ENCODE results near the gene LCLAT1.

The LCLAT1 gene

DNA sequence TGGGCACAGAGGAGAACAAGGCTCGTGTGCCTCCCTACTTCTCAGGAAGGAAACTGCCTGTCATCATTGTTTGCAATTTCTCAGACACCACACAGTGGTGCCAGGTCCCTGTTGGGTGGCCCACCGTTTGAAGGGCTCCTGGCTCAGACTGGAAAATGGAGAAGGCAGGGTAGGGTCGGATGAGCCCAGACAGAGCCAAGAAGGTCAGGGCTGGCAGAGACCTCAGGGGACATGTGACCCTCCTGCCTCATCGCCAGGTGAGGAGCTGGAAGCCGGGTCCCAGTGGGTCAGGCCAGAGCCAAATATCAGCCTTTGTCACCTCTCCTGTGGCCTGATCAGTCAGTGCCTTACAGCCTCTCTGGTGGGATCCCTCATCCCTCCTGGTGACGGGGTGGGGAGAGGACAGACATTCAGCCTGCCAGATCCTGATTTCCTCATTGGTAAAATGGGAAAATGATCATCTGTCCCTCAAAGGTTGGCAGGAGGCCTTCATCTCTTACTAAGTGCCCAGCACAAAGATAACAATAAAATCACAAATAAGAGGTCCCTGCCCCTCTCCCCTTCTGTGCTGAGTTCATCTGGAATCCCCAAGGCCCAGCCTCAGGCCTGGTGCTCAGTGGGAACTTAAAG, 242.6 kb downstream of the LCLAT1 start:
- Histone ChIP-seq H3K27me3 (ENCODE audit: control insufficient read depth, insufficient read depth, low read length) (no peaks in the 10 kb centered on the region), H3K4me3 (ENCODE audit: low read length) (no peak overlapping the region), H3K9me3 (ENCODE audit: control insufficient read depth, insufficient read depth, low read length) (no peaks in the 10 kb centered on the region), H3K36me3 (ENCODE audit: control insufficient read depth, insufficient read depth, low read length) (no peaks in the 10 kb centered on the region), H3K27ac (ENCODE audit: low read length) (no peak overlapping the region), H3K4me1 (ENCODE audit: control insufficient read depth, insufficient read depth, low read length) (no peaks in the 10 kb centered on the region)
- no peak for DNase-seq (ENCODE audit: low read depth, low spot score)
- no CpG with 5 or more reads among the region's 6 CpGs for WGBS (ENCODE audit: insufficient coverage, insufficient read length)

DNA sequence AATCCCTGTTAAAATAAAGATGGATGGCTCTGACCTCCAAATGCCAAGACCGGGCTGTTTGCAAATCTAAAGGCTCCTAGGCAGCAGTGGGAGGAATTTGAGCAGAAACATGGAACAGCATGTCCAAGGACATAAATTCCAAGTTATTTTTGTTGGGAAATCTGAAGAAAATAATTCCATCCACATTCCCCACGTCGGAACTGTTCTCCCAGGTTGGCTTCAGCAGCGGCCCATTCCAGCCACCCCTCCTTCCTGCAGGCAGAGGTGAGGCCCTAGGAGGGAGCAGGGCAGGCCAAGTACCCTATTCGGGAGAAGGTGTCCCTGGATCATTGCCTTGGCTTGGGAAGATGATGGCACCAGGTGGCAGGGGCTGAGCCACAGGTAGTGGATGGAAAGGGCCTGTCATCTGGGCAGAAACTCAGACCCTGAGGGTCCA, 243.1 kb downstream of the LCLAT1 start:
- DNase-seq (ENCODE audit: low read depth, low spot score): no peak
- no peak overlapping the region for H3K4me3 ChIP-seq (ENCODE audit: low read length)
- no peaks in the 10 kb centered on the region for H3K4me1 ChIP-seq (ENCODE audit: control insufficient read depth, insufficient read depth, low read length)
- no peak overlapping the region for H3K27ac ChIP-seq (ENCODE audit: low read length)
- H3K36me3 ChIP-seq (ENCODE audit: control insufficient read depth, insufficient read depth, low read length): no peaks in the 10 kb centered on the region
- H3K9me3 ChIP-seq (ENCODE audit: control insufficient read depth, insufficient read depth, low read length): no peaks in the 10 kb centered on the region
- WGBS (ENCODE audit: insufficient coverage, insufficient read length): no CpG with 5 or more reads among the region's 5 CpGs
- no peaks in the 10 kb centered on the region for H3K27me3 ChIP-seq (ENCODE audit: control insufficient read depth, insufficient read depth, low read length)

DNA sequence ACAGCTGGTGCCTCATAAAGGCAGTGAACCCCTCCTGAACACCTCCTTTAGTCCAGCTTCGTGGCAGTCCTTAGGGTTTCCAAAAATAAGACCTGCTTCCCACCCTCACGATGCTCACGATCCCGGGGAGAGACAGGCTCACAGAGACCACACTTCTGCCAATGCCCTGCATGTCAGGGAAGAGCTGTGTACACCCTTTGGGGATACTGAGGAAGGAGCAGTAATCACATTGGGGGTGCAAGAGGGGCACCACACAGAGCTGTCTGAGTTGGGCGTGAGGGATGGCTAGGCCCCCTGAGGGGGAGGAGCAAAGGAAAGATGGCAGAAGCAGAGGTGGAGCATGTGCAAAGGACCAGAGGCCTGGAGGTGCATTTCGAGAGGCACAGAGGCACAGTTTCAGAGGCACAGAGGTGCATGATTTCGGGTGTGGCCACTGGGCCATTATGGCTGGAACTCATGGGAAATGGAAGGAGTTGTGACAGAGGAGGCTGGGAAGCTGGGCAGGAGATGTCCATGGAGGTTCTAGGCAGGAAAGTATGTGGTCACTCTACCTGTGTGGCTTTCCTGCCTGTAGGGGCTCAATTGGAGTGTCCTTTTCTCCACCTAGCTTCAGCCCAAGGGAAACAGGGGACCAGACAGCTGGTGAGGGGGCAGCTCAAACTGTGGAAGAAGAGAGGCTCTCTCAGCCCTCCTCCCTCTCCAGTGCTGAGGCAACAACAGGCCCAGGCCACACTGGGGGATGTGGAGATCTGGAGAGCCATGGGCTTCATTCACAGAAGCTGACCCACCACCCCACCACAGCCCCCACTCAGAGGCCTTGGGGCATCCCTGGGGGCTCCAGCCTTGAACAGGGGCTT, 244.3 kb downstream of the LCLAT1 start:
- Histone ChIP-seq H3K9me3 (ENCODE audit: control insufficient read depth, insufficient read depth, low read length) (no peaks in the 10 kb centered on the region), H3K27ac (ENCODE audit: low read length) (no peak overlapping the region), H3K27me3 (ENCODE audit: control insufficient read depth, insufficient read depth, low read length) (no peaks in the 10 kb centered on the region), H3K4me3 (ENCODE audit: low read length) (no peak overlapping the region), H3K4me1 (ENCODE audit: control insufficient read depth, insufficient read depth, low read length) (no peaks in the 10 kb centered on the region), H3K36me3 (ENCODE audit: control insufficient read depth, insufficient read depth, low read length) (no peaks in the 10 kb centered on the region)
- DNase-seq (ENCODE audit: low read depth, low spot score): no peak
- no CpG with 5 or more reads among the region's 7 CpGs for WGBS (ENCODE audit: insufficient coverage, insufficient read length)

DNA sequence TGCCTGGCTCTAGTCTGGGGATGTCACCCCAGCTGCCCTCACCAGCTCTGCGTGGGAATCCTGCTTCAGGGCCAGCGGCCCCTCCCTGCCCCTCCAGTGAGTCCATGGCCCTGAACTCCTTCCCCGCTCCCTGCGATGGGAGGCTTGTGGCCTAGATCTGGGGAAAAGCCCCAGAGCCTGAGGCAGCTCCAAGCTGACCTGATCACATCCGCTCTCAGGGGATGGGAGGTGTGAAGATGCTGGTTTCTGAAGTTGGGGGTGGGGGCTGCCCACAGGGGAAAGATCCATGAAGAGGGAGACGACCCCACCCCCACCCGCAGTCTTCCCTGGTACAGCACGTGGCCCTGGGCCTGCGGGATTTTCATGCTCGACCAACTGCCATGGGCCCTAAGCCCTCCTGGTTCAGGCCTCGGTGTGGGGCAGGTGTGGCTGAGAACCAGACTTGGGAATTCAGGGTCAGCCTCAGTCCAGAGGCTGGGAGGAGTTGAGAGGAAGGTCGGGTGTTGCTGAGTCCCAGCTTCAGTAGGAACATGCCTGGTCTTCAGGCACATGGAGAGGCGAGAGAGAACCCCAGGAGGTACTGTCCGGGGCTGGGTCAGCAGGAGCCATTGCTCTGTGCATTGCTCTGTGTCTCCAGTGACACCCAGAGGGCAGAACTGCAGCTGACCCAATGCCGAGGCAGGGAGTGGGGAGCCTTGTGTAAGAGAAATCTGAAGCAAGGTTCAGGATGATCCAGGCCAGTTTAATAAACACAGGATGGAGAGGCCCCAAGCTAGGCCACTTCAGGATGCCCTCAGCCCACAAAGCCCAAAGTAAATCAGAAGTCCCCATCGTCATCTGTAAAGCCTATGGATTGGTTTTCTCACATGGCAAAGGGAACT, 245.1 kb downstream of the LCLAT1 start:
- no CpG with 5 or more reads among the region's 16 CpGs for WGBS (ENCODE audit: insufficient coverage, insufficient read length)

DNA sequence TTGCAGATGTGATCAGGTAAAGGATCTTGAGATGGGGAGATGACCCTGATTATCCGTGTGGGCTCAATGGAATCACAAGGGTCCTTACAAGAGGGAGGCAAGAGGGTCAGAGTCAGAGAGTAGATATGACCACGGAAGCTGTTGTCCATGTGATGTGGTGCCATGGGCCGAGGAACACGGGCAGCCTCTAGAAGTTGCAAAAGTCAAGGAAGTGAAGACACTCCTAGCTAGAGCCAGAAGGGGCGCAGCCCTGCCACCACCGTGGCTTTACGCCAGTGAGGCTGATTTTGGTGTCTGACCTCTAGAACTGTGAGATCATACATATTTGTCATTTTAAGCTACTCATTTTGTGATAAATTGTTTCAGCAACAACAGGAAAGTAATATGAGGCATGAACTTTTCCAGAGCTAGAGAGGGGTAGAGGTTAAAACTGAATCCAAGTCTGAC, 245.8 kb downstream of the LCLAT1 start:
- Histone ChIP-seq H3K27ac (ENCODE audit: low read length) (no peak overlapping the region), H3K4me1 (ENCODE audit: control insufficient read depth, insufficient read depth, low read length) (no peaks in the 10 kb centered on the region), H3K9me3 (ENCODE audit: control insufficient read depth, insufficient read depth, low read length) (no peaks in the 10 kb centered on the region), H3K36me3 (ENCODE audit: control insufficient read depth, insufficient read depth, low read length) (no peaks in the 10 kb centered on the region), H3K27me3 (ENCODE audit: control insufficient read depth, insufficient read depth, low read length) (no peaks in the 10 kb centered on the region), H3K4me3 (ENCODE audit: low read length) (no peak overlapping the region)
- WGBS (ENCODE audit: insufficient coverage, insufficient read length): no CpG with 5 or more reads among the region's 7 CpGs
- no peak for DNase-seq (ENCODE audit: low read depth, low spot score)

More for the DNA sequence above, 245.1 kb downstream of the LCLAT1 start:
- H3K36me3 ChIP-seq (ENCODE audit: control insufficient read depth, insufficient read depth, low read length): no peaks in the 10 kb centered on the region
- no peaks in the 10 kb centered on the region for H3K27me3 ChIP-seq (ENCODE audit: control insufficient read depth, insufficient read depth, low read length)
- no peak overlapping the region for H3K27ac ChIP-seq (ENCODE audit: low read length)
- DNase-seq (ENCODE audit: low read depth, low spot score): no peak
- no peaks in the 10 kb centered on the region for H3K4me1 ChIP-seq (ENCODE audit: control insufficient read depth, insufficient read depth, low read length)
- no peak overlapping the region for H3K4me3 ChIP-seq (ENCODE audit: low read length)
- no peaks in the 10 kb centered on the region for H3K9me3 ChIP-seq (ENCODE audit: control insufficient read depth, insufficient read depth, low read length)

Data from iPS DF 6.9 (cell line).